Endodermal cell (in vitro differentiated cells): ENCODE results near the gene LEF1. TPM values are rescaled to one million over a fixed set of nuclear protein-coding genes. Genes with fewer than 3 reads are reported as not detected.

ENCODE experiments used
- DNase-seq: peaks from one replicate; pipeline ENCODE4 v3.0.0-alpha.2; 2017
- H3K27ac ChIP-seq: 2 replicates; pipeline ENCODE4 v1.5.1; 2013; ENCODE audit warnings: mild to moderate bottlenecking, low read depth, low read length, moderate library complexity
- H3K27me3 ChIP-seq: 2 replicates; pipeline ENCODE4 v1.6.1; 2013; ENCODE audit warnings: mild to moderate bottlenecking, low read length, moderate library complexity; ENCODE audit not compliant: insufficient read depth, control insufficient read depth, poor library complexity, severe bottlenecking
- H3K36me3 ChIP-seq: 2 replicates; pipeline ENCODE4 v1.7.0; 2013; ENCODE audit warnings: mild to moderate bottlenecking, low read length, moderate library complexity; ENCODE audit not compliant: control insufficient read depth, insufficient read depth
- H3K4me1 ChIP-seq: one replicate; pipeline ENCODE4 v1.7.0; 2013; ENCODE audit warnings: low read length; ENCODE audit not compliant: control insufficient read depth, insufficient read depth
- H3K4me3 ChIP-seq: 2 replicates; pipeline ENCODE4 v1.5.1; 2013; ENCODE audit warnings: mild to moderate bottlenecking, low read length, moderate library complexity
- H3K9ac ChIP-seq: 2 replicates; pipeline ENCODE4 v1.6.1; 2013; ENCODE audit warnings: mild to moderate bottlenecking, low read length, moderate library complexity; ENCODE audit not compliant: poor library complexity, severe bottlenecking; ENCODE audit errors: extremely low read depth
- H3K9me3 ChIP-seq: 2 replicates; pipeline ENCODE4 v1.6.1; 2013; ENCODE audit warnings: mild to moderate bottlenecking, low read length, moderate library complexity; ENCODE audit not compliant: control insufficient read depth
- H3K27ac Mint-ChIP-seq: 2 replicates; pipeline ENCODE4 v1.8.0; 2020; ENCODE audit warnings: mixed read lengths
- H3K27me3 Mint-ChIP-seq: 2 replicates; pipeline ENCODE4 v1.8.0; 2021; ENCODE audit warnings: mild to moderate bottlenecking, mixed read lengths; ENCODE audit not compliant: insufficient read depth
- H3K36me3 Mint-ChIP-seq: 2 replicates; pipeline ENCODE4 v1.8.0; 2020; ENCODE audit warnings: low read depth, mixed read lengths
- H3K4me1 Mint-ChIP-seq: 2 replicates; pipeline ENCODE4 v1.8.0; 2020; ENCODE audit warnings: mixed read lengths
- H3K4me3 Mint-ChIP-seq: 2 replicates; pipeline ENCODE4 v1.8.0; 2020; ENCODE audit warnings: mild to moderate bottlenecking, moderate library complexity, mixed read lengths
- H3K9me3 Mint-ChIP-seq: 2 replicates; pipeline ENCODE4 v1.8.0; 2020; ENCODE audit warnings: mild to moderate bottlenecking, mixed read lengths
- CTCF ChIP-seq: fragments of 200-600 bp; sonication (generic); conservative IDR thresholded peaks from 2 replicates; pipeline ENCODE4 v1.5.0; 2021; ENCODE audit warnings: antibody characterized with exemption, mild to moderate bottlenecking
- WGBS, 2 experiments: methylation state at CpG; one replicate each; pipeline versions ENCODE4 v1.1.5 to v1.1.7; 2013; ENCODE audit warnings: missing lambda C conversion rate in 2 of 2, mixed read lengths in 1 of 2; ENCODE audit not compliant: insufficient coverage in 1 of 2, insufficient read length in 1 of 2; 5-methylcytosine and 5-hydroxymethylcytosine counted together
- total RNA-seq, 2 donors: library from RNA; stranded (reverse); fragmentation: NEBNext Ultra II Directional in 1 of 2; extraction: Animal tissue kit (Norgen Biotek cat#: 25700) in 1 of 2; gene quantifications; 2 replicates in 1 of 2; 3 replicates in 1 of 2; pipeline ENCODE4 v1.2.1, GENCODE V29; 2021

Gene LEF1
- total RNA-seq, 2 donors from 2014 or later = 0.95 to 1.6 TPM

GRCh38 chr4:108117418-108118182 is 51.1 kb downstream of the LEF1 start:
- Mint-ChIP-seq H3K27me3 (no peaks in the 10 kb centered on the region), H3K4me1 (peaks cover 50% of the 10 kb centered on the region), H3K36me3 (no peaks in the 10 kb centered on the region), H3K9me3 (no peaks in the 10 kb centered on the region), H3K27ac (peak overlapping the region; percentile 16), H3K4me3 (peak overlapping the region; percentile 22)
- no peak for TF ChIP-seq CTCF
- Histone ChIP-seq H3K27me3 (no peaks in the 10 kb centered on the region), H3K4me3 (peak overlapping the region; percentile 42), H3K36me3 (no peaks in the 10 kb centered on the region), H3K9ac (no peak overlapping the region), H3K4me1 (peaks cover 26% of the 10 kb centered on the region), H3K27ac (no peak overlapping the region), H3K9me3 (no peaks in the 10 kb centered on the region)
- 39 to 62% methylated on average over 2 to 7 of the region's 7 CpGs for WGBS, 2 experiments
- peak; percentile 93 for DNase-seq

GRCh38 chr4:108116423-108117168 is 52.1 kb downstream of the LEF1 start:
- Mint-ChIP-seq H3K4me3 (no peak overlapping the region), H3K27me3 (peaks cover 5% of the 10 kb centered on the region), H3K27ac (no peak overlapping the region), H3K36me3 (no peaks in the 10 kb centered on the region), H3K4me1 (peaks cover 50% of the 10 kb centered on the region), H3K9me3 (no peaks in the 10 kb centered on the region)
- WGBS, 2 experiments = 89 to 100% methylated on average over 2 to 3 of the region's 3 CpGs
- TF ChIP-seq CTCF = no peak
- Histone ChIP-seq H3K9ac (no peak overlapping the region), H3K4me1 (peaks cover 26% of the 10 kb centered on the region), H3K27ac (no peak overlapping the region), H3K9me3 (no peaks in the 10 kb centered on the region), H3K27me3 (no peaks in the 10 kb centered on the region), H3K4me3 (no peak overlapping the region), H3K36me3 (no peaks in the 10 kb centered on the region)
- DNase-seq = no peak

- H3K27ac ChIP-seq = no peak overlapping the region
- H3K36me3 Mint-ChIP-seq = no peaks in the 10 kb centered on the region
- no peaks in the 10 kb centered on the region for H3K27me3 ChIP-seq
- H3K9me3 Mint-ChIP-seq = no peaks in the 10 kb centered on the region
- WGBS, 2 experiments = 89% methylated on average over 2 of the region's 2 CpGs
- no peak for TF ChIP-seq CTCF
- H3K27me3 Mint-ChIP-seq = peaks cover 13% of the 10 kb centered on the region
- DNase-seq = no peak
- H3K36me3 ChIP-seq = no peaks in the 10 kb centered on the region
- no peaks in the 10 kb centered on the region for H3K9me3 ChIP-seq
- no peak overlapping the region for H3K4me3 Mint-ChIP-seq
- H3K4me1 ChIP-seq = peaks cover 28% of the 10 kb centered on the region
- no peak overlapping the region for H3K9ac ChIP-seq
- H3K27ac Mint-ChIP-seq = no peak overlapping the region
- no peak overlapping the region for H3K4me3 ChIP-seq
- H3K4me1 Mint-ChIP-seq = peaks cover 62% of the 10 kb centered on the region
These were observed 53.6 kb downstream of the LEF1 start for GRCh38 chr4:108115168-108115526.
